Keratinocyte (primary cell): Measurements from ENCODE around the gene VPS13D. TPM values are rescaled to one million over a fixed set of nuclear protein-coding genes. Genes with fewer than 3 reads are reported as not detected.

ENCODE experiments used
- DNase-seq: peaks from one replicate; pipeline ENCODE4 v3.0.0-alpha.2; 2011; ENCODE audit warnings: low read depth, missing footprints, low spot score
- FAIRE-seq: peaks from 2 replicates; lab custom pipeline; 2011; peaks lifted over from hg19 to GRCh38; lab: Jason Lieb, UNC
- H2AFZ ChIP-seq: 2 replicates; pipeline ENCODE4 v1.6.0; 2012; ENCODE audit warnings: low read length, control low read depth, inconsistent platforms; ENCODE audit not compliant: control insufficient read depth
- H3K27ac ChIP-seq: 2 replicates; pipeline ENCODE4 v1.5.1; 2011; ENCODE audit warnings: low read length; ENCODE audit not compliant: control insufficient read depth, insufficient read depth
- H3K27me3 ChIP-seq: 3 replicates; pipeline ENCODE4 v1.6.0; 2011; ENCODE audit warnings: low read length; ENCODE audit not compliant: control insufficient read depth, insufficient read depth; ENCODE audit errors: extremely low read depth
- H3K36me3 ChIP-seq, 2 experiments: 2 replicates in 1 of 2; 3 replicates in 1 of 2; pipeline ENCODE4 v1.5.1; 2011; ENCODE audit warnings: low read length in 2 of 2, mild to moderate bottlenecking in 1 of 2; ENCODE audit not compliant: control insufficient read depth in 2 of 2, insufficient read depth in 2 of 2; ENCODE audit errors: extremely low read depth in 1 of 2
- H3K4me1 ChIP-seq: 3 replicates; pipeline ENCODE4 v1.5.1; 2011; ENCODE audit warnings: low read length; ENCODE audit not compliant: control insufficient read depth, insufficient read depth; ENCODE audit errors: extremely low read depth
- H3K4me2 ChIP-seq: 3 replicates; pipeline ENCODE4 v1.6.0; 2011; ENCODE audit warnings: low read depth, low read length; ENCODE audit not compliant: control insufficient read depth, insufficient read depth; ENCODE audit errors: extremely low read depth
- H3K4me3 ChIP-seq, 3 experiments: fragments of 200-600 bp in 1 of 3; sonication (generic) in 1 of 3; 2 replicates in 2 of 3; 3 replicates in 1 of 3; pipeline ENCODE4 v1.5.1; 2011 to 2016; ENCODE audit warnings: low read length in 3 of 3, mild to moderate bottlenecking in 3 of 3, control low read depth in 2 of 3, inconsistent platforms in 1 of 3, low read depth in 1 of 3, mixed read lengths in 1 of 3, mixed run types in 1 of 3, moderate library complexity in 1 of 3; ENCODE audit not compliant: control insufficient read depth in 2 of 3, insufficient read depth in 2 of 3; ENCODE audit errors: extremely low read depth in 1 of 3
- H3K79me2 ChIP-seq: 2 replicates; pipeline ENCODE4 v1.6.0; 2012; ENCODE audit warnings: low read length; ENCODE audit not compliant: control insufficient read depth, insufficient read depth
- H3K9ac ChIP-seq: 3 replicates; pipeline ENCODE4 v1.6.0; 2011; ENCODE audit warnings: low read length; ENCODE audit not compliant: control insufficient read depth, insufficient read depth; ENCODE audit errors: extremely low read depth
- H3K9me1 ChIP-seq: 3 replicates; pipeline ENCODE4 v1.6.0; 2011; ENCODE audit warnings: low read length; ENCODE audit not compliant: control insufficient read depth, insufficient read depth; ENCODE audit errors: extremely low read depth
- H3K9me3 ChIP-seq: 2 replicates; pipeline ENCODE4 v1.5.1; 2012; ENCODE audit warnings: low read depth, low read length; ENCODE audit not compliant: control insufficient read depth
- H4K20me1 ChIP-seq: 3 replicates; pipeline ENCODE4 v1.6.0; 2011; ENCODE audit warnings: low read length; ENCODE audit not compliant: control insufficient read depth, insufficient read depth; ENCODE audit errors: extremely low read depth
- EZH2 ChIP-seq: IDR thresholded peaks from one replicate; pipeline ENCODE4 v1.6.1; 2012; ENCODE audit warnings: inconsistent platforms, mild to moderate bottlenecking, low read length, moderate library complexity
- dilution Hi-C: fragments of 300-500 bp; cut with MboI; formaldehyde crosslinking; loops from one replicate; pipeline ENCODE4 v1.7.0; 2020; ENCODE audit warnings: low sequenced_read_pairs; ENCODE audit not compliant: extremely low pct_ligation_motif_present
- polyA plus RNA-seq, 5 experiments: library from polyadenylated mRNA; depleted of rRNA in 3 of 5; stranded (reverse) in 3 of 5; stranded (forward) in 1 of 5; unstranded in 1 of 5; fragments of >200 nt; gene quantifications; 1 replicate in 1 of 5; 2 replicates in 3 of 5; 3 replicates in 1 of 5; pipeline versions ENCODE4 v1.2.1 to v1.2.3, GENCODE V29; 2011 to 2012; ENCODE audit warnings: missing spikeins in 2 of 5, low read depth in 1 of 5, low replicate concordance in 1 of 5
- TF ChIP-seq, protein P1 (sequence below), 3 experiments: IDR thresholded peaks in 1 of 3; conservative IDR thresholded peaks in 1 of 3; optimal IDR thresholded peaks in 1 of 3; 2 replicates in 2 of 3; 3 replicates in 1 of 3; pipeline versions ENCODE3 to v1.5.1; 2011; ENCODE audit warnings: low read length in 3 of 3, mild to moderate bottlenecking in 3 of 3, moderate library complexity in 2 of 3, control low read depth in 1 of 3, inconsistent platforms in 1 of 3; ENCODE audit not compliant: insufficient read depth in 2 of 3; ENCODE audit errors: extremely low read depth in 1 of 3

The VPS13D gene
- polyA plus RNA-seq, 1 donor (not counting 4 experiments of a cell fraction or from before 2014, with no cell fraction given): 19.0 TPM

DNA sequence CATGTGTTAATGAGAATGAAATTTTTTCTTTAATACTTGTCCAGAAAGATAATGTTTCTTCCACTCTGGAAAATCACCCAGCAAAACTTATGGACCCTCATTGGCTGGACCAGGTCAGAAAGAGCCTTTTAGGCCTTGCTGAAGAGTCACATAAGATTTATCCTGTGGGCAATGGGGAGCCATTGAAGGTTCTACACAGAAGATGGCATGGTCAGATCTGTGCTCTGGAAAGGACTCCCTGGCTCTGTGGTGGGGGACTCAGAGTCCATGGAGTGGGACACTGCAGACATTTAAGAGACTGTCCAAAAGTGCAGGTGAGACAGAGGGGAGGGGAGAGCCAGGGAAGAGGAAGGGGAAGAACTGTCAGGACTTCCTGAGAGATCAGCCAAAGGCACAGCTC, 321.8 kb downstream of the VPS13D start:
- Histone ChIP-seq H3K79me2 (no peaks in the 10 kb centered on the region), H2AFZ (no peak overlapping the region), H3K27me3 (peaks cover 52% of the 10 kb centered on the region), H4K20me1 (peaks cover 3% of the 10 kb centered on the region), H3K4me1 (peaks cover 13% of the 10 kb centered on the region), H3K4me2 (no peak overlapping the region), H3K9me3 (no peaks in the 10 kb centered on the region), H3K9me1 (no peaks in the 10 kb centered on the region), H3K36me3 (no peaks in the 10 kb centered on the region), H3K9ac (no peak overlapping the region), H3K4me3 (no peak overlapping the region), H3K27ac (no peak overlapping the region)
- dilution Hi-C loops: no loop called here
- FAIRE-seq (no peak), DNase-seq (no peak)
- TF ChIP-seq EZH2: no peak
- TF ChIP-seq, protein P1, sequence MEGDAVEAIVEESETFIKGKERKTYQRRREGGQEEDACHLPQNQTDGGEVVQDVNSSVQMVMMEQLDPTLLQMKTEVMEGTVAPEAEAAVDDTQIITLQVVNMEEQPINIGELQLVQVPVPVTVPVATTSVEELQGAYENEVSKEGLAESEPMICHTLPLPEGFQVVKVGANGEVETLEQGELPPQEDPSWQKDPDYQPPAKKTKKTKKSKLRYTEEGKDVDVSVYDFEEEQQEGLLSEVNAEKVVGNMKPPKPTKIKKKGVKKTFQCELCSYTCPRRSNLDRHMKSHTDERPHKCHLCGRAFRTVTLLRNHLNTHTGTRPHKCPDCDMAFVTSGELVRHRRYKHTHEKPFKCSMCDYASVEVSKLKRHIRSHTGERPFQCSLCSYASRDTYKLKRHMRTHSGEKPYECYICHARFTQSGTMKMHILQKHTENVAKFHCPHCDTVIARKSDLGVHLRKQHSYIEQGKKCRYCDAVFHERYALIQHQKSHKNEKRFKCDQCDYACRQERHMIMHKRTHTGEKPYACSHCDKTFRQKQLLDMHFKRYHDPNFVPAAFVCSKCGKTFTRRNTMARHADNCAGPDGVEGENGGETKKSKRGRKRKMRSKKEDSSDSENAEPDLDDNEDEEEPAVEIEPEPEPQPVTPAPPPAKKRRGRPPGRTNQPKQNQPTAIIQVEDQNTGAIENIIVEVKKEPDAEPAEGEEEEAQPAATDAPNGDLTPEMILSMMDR (optimal IDR thresholded peaks at IDR 0.05 in 1 of 3, IDR thresholded peaks at IDR 0.05 in 1 of 3, conservative IDR thresholded peaks at IDR 0.05 in 1 of 3; ENCODE audit: extremely low read depth in 1 of 3, insufficient read depth in 2 of 3, low read length in 3 of 3): no peak

DNA sequence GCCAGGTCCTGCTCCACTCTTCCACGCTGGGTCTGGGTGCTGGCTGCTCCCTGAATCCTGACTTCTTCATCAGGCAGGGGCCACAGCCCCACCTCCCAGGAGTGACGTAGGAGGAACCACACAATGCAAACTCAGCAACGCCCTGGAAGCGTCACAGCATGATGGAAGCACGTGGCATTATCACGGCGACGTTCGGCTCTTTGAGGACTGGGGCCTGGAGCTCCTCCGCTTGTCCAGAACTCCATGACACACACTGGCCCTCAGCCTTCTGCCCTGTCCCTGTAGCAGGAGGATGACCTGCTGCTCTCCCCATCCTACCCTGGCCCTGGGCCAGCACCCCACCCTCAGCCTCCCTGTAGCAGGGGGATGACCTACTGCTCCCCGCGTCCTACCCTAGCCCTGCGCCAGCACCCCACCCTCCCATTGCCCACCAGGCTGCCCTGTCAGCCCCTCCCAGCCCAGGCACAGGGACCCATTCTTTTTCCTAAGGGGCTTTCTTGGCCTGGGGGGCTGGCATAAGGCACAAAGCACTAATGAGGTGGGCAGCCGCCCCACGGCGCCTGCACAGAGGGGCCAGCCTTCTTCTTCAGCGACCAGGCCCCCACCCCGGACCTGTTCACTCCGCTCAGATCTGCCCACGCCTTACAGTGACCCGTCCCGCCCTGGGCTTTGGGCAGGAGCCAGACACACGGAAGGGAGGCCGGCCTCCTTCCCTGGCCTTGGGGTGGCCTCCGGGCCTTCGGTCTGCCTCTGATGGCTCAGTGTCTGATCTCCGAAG, 322.5 kb downstream of the VPS13D start:
- Histone ChIP-seq H3K79me2 (no peaks in the 10 kb centered on the region), H3K9ac (no peak overlapping the region), H3K4me2 (no peak overlapping the region), H3K9me3 (no peaks in the 10 kb centered on the region), H3K9me1 (no peaks in the 10 kb centered on the region), H3K4me3 (no peak overlapping the region), H2AFZ (no peak overlapping the region), H3K27ac (no peak overlapping the region), H3K36me3 (no peaks in the 10 kb centered on the region), H4K20me1 (peaks cover 3% of the 10 kb centered on the region), H3K4me1 (peaks cover 13% of the 10 kb centered on the region), H3K27me3 (peaks cover 51% of the 10 kb centered on the region)
- TF ChIP-seq, protein P1 (optimal IDR thresholded peaks at IDR 0.05 in 1 of 3, IDR thresholded peaks at IDR 0.05 in 1 of 3, conservative IDR thresholded peaks at IDR 0.05 in 1 of 3; ENCODE audit: extremely low read depth in 1 of 3, insufficient read depth in 2 of 3, low read length in 3 of 3): no peak
- no peak for TF ChIP-seq EZH2
- no peak for FAIRE-seq
- dilution Hi-C loops: no loop called here
- no peak for DNase-seq
